ENCODE measurements around the gene TSPAN16. TPM values are rescaled to one million over a fixed set of nuclear protein-coding genes. Genes with fewer than 3 reads are reported as not detected.

Gene TSPAN16
- total RNA-seq, 1 donor from 2014 or later, result not detected

DNA sequence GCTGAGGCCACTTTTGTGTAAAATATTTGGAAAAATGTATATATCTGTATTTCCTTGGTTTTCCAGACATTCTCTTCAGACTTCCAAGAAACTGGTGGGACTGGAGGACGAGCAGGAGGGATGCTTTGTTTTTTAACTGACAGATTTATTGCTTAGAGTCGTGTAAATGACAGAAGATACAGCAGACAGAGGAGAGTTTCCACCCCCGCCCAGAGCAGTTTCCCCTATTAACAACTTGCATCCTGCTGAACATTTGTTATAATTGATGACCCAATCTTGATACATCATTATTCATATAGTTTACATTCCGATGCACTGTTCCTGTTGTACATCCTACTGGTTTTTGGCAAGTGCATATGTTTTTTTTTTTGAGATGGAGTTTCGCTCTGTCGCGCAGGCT is 26.6 kb upstream of the TSPAN16 start:
- Mint-ChIP-seq H3K27ac (no peak overlapping the region), H3K36me3 (ENCODE audit: insufficient read depth) (no peaks in the 10 kb centered on the region), H3K4me1 (ENCODE audit: low read depth) (peaks cover 13% of the 10 kb centered on the region), H3K9me3 (ENCODE audit: low read depth) (no peaks in the 10 kb centered on the region), H3K27me3 (no peaks in the 10 kb centered on the region), H3K4me3 (ENCODE audit: low read depth) (no peak overlapping the region)
- DNase-seq (ENCODE audit: low spot score, unreplicated experiment), result no peak
- TF ChIP-seq, protein P1, sequence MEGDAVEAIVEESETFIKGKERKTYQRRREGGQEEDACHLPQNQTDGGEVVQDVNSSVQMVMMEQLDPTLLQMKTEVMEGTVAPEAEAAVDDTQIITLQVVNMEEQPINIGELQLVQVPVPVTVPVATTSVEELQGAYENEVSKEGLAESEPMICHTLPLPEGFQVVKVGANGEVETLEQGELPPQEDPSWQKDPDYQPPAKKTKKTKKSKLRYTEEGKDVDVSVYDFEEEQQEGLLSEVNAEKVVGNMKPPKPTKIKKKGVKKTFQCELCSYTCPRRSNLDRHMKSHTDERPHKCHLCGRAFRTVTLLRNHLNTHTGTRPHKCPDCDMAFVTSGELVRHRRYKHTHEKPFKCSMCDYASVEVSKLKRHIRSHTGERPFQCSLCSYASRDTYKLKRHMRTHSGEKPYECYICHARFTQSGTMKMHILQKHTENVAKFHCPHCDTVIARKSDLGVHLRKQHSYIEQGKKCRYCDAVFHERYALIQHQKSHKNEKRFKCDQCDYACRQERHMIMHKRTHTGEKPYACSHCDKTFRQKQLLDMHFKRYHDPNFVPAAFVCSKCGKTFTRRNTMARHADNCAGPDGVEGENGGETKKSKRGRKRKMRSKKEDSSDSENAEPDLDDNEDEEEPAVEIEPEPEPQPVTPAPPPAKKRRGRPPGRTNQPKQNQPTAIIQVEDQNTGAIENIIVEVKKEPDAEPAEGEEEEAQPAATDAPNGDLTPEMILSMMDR (IDR thresholded peaks at IDR 0.05; ENCODE audit: unreplicated experiment), result no peak

DNA sequence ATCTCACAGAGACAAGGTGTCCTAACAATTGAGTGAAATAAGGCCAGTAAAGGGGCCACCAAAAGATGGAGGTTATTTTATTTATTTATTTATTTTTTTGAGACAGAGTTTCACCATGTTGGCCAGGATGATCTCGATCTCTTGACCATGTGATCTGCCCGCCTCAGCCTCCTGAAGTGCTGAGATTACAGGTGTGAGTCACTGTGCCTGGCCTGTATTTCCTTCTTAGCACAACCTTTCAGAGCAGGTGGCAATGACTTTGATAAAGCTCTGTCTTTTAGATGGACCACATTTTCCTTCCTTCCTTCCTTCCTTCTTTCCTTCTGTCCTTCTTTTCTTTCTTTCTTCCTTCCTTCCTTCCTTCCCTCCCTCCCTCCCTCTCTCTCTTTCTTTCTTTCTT is 22.7 kb upstream of the TSPAN16 start:
- H3K9me3 Mint-ChIP-seq (ENCODE audit: low read depth), result peaks cover 2% of the 10 kb centered on the region

DNA sequence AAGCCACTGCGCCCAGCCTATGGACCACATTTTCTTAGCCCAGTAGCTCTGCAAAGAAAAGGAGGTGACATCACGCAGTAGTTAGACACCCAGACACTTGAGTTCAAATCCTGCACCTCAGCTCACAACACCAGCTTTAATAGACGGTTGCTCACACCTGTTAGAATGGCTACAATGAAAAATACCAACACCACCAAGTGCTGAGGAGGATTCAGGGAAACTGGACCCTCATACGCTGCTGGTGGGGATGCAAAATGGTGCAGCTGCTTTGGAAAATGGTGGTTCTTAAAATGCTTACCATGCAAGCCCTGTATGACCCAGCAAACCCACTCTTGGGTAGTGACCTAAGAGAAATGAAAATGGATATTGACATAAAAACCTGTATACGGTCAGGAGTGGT is 22.0 kb upstream of the TSPAN16 start:
- Mint-ChIP-seq H3K9me3 (ENCODE audit: low read depth) (peaks cover 2% of the 10 kb centered on the region), H3K4me1 (ENCODE audit: low read depth) (no peaks in the 10 kb centered on the region)

More for the DNA sequence above, 22.7 kb upstream of the TSPAN16 start:
- H3K36me3 Mint-ChIP-seq (ENCODE audit: insufficient read depth), result no peaks in the 10 kb centered on the region
- no peak for DNase-seq (ENCODE audit: low spot score, unreplicated experiment)
- H3K27me3 Mint-ChIP-seq, result no peaks in the 10 kb centered on the region
- no peaks in the 10 kb centered on the region for H3K4me1 Mint-ChIP-seq (ENCODE audit: low read depth)
- H3K27ac Mint-ChIP-seq, result no peak overlapping the region
- TF ChIP-seq, protein P1 (IDR thresholded peaks at IDR 0.05; ENCODE audit: unreplicated experiment), result no peak
- H3K4me3 Mint-ChIP-seq (ENCODE audit: low read depth), result no peak overlapping the region

DNA sequence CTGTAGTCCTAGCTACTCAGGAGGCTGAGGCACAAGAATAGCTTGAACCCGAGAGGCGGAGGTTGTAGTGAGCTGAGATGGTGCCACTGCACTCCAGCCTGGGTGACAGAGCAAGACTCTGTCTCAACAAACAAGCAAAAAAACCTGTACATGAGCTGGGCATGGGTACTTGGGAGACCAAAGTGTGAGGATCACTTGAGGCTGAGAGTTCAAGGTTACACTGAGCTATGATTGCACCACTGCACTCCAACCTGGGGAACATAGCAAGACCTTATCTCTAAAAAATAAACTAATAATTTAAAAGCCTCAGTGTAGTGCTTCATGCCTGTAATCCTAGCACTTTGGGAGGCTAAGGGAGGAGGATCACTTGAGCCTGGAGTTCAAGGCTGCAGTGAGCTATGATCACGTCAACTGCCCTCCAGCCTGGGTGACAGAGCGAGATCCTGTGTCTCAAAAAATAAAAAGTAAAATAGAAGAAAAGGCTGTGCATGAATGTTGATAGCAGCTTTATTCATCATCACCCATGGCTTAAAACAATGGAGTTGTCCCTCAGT is 21.4 kb upstream of the TSPAN16 start:
- no peak overlapping the region for H3K4me3 Mint-ChIP-seq (ENCODE audit: low read depth)
- no peaks in the 10 kb centered on the region for H3K4me1 Mint-ChIP-seq (ENCODE audit: low read depth)
- no peak overlapping the region for H3K27ac Mint-ChIP-seq
- H3K36me3 Mint-ChIP-seq (ENCODE audit: insufficient read depth), result no peaks in the 10 kb centered on the region
- no peak for DNase-seq (ENCODE audit: low spot score, unreplicated experiment)
- TF ChIP-seq, protein P1 (IDR thresholded peaks at IDR 0.05; ENCODE audit: unreplicated experiment), result no peak
- no peaks in the 10 kb centered on the region for H3K27me3 Mint-ChIP-seq
- peaks cover 2% of the 10 kb centered on the region for H3K9me3 Mint-ChIP-seq (ENCODE audit: low read depth)

More for the DNA sequence above, 22.0 kb upstream of the TSPAN16 start:
- Mint-ChIP-seq H3K27me3 (no peaks in the 10 kb centered on the region), H3K4me3 (ENCODE audit: low read depth) (no peak overlapping the region), H3K36me3 (ENCODE audit: insufficient read depth) (no peaks in the 10 kb centered on the region), H3K27ac (no peak overlapping the region)
- TF ChIP-seq, protein P1 (IDR thresholded peaks at IDR 0.05; ENCODE audit: unreplicated experiment), result no peak
- no peak for DNase-seq (ENCODE audit: low spot score, unreplicated experiment)

DNA sequence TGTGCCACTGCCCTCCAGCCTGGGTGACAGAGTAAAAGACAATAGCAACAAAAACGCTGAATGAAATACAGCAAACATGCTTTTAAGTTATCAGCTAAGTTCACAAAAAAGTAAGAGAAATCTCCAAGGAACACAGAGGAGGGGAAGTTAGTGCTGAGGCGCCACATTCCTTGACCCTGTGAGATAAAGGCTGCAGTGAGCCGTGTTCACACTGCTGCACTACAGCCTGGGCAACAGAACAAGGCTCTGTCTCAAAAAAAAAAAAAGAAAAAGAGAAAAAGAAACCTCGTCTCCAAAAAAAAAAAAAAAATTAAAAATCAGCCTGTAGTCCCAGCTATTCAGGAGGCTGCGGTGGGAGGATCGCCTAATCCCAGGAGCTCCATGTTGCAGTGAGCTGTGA is 17.3 kb upstream of the TSPAN16 start:
- TF ChIP-seq, protein P1 (IDR thresholded peaks at IDR 0.05; ENCODE audit: unreplicated experiment), result no peak
- Mint-ChIP-seq H3K9me3 (ENCODE audit: low read depth) (peaks cover 2% of the 10 kb centered on the region), H3K27ac (no peak overlapping the region), H3K4me3 (ENCODE audit: low read depth) (no peak overlapping the region), H3K27me3 (no peaks in the 10 kb centered on the region), H3K36me3 (ENCODE audit: insufficient read depth) (no peaks in the 10 kb centered on the region), H3K4me1 (ENCODE audit: low read depth) (no peaks in the 10 kb centered on the region)
- DNase-seq (ENCODE audit: low spot score, unreplicated experiment), result no peak
